ENCODE measurements around the gene TMTC1. TPM values are rescaled to one million over a fixed set of nuclear protein-coding genes. Genes with fewer than 3 reads are reported as not detected.

The TMTC1 gene
- total and polyA plus RNA-seq, 3 donors from 2014 or later = 8.4 to 13.6 (median 11.5) TPM

GRCh38 chr12:29582146-29582545, 201.6 kb downstream of the TMTC1 start:
- peak overlapping the region; percentile 6 to 59 for H3K27ac ChIP-seq
- intact Hi-C loops (cut with DNase I; ENCODE audit: low total_unique reads) = no loop called here
- no peak for DNase-seq
- H3K36me3 ChIP-seq (ENCODE audit: low read depth, missing control alignments) = no peaks in the 10 kb centered on the region
- H3K27me3 ChIP-seq = no peaks in the 10 kb centered on the region
- no peak overlapping the region for H3K4me3 ChIP-seq
- H3K4me1 ChIP-seq = peaks cover 26% of the 10 kb centered on the region
- no peak for TF ChIP-seq POLR2A (IDR thresholded peaks at IDR 0.05)
- no peak for TF ChIP-seq CTCF (IDR thresholded peaks at IDR 0.05)
- H3K9me3 ChIP-seq = no peaks in the 10 kb centered on the region

GRCh38 chr12:29581631-29582030, 202.1 kb downstream of the TMTC1 start:
- H3K27me3 ChIP-seq = no peaks in the 10 kb centered on the region
- no peak for DNase-seq
- no peak overlapping the region for H3K4me3 ChIP-seq
- intact Hi-C loops (cut with DNase I; ENCODE audit: low total_unique reads) = no loop called here
- TF ChIP-seq CTCF (IDR thresholded peaks at IDR 0.05) (no peak), POLR2A (IDR thresholded peaks at IDR 0.05) (no peak)
- H3K9me3 ChIP-seq = no peaks in the 10 kb centered on the region
- 38 to 50% methylated on average over 4 of the region's 4 CpGs for WGBS, 2 donors
- peak overlapping the region in 1 of 2 donors; percentile 3 for H3K27ac ChIP-seq
- peaks cover 26% of the 10 kb centered on the region for H3K4me1 ChIP-seq
- H3K36me3 ChIP-seq (ENCODE audit: low read depth, missing control alignments) = no peaks in the 10 kb centered on the region

- H3K4me3 ChIP-seq = no peak overlapping the region
- H3K9me3 ChIP-seq = no peaks in the 10 kb centered on the region
- no peaks in the 10 kb centered on the region for H3K27me3 ChIP-seq
- H3K36me3 ChIP-seq (ENCODE audit: low read depth, missing control alignments) = no peaks in the 10 kb centered on the region
- no peak for DNase-seq
- H3K4me1 ChIP-seq = peaks cover 26% of the 10 kb centered on the region
- intact Hi-C loops (cut with DNase I; ENCODE audit: low total_unique reads) = no loop called here
- peak overlapping the region in 1 of 2 donors; percentile 3 for H3K27ac ChIP-seq
- WGBS, 2 donors = 71 to 75% methylated on average over 1 of the region's 1 CpG
- TF ChIP-seq POLR2A (IDR thresholded peaks at IDR 0.05) = no peak
- TF ChIP-seq CTCF (IDR thresholded peaks at IDR 0.05) = no peak
These were observed 202.8 kb downstream of the TMTC1 start for GRCh38 chr12:29580971-29581370.

DNA sequence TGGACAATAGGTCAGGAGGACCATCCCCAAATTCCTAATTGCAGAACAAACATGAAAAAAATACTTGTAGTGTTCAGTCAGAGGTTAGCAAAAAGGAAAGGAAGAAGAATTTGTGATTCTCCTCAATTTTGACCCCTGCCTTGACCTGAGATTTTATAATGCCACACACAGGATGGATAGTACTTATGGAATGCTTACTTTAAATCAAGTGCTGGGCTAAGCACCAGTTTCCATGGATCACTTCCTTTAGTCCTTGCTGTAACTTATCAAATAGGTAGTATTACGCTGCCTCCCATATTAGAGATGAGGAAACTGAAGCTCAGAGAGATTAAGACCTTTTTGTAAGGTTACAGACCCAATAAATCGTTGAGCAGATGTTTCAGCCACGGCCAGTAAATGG, 205.0 kb downstream of the TMTC1 start:
- Histone ChIP-seq H3K36me3 (ENCODE audit: low read depth, missing control alignments) (no peaks in the 10 kb centered on the region), H3K4me3 (no peak overlapping the region), H3K27me3 (no peaks in the 10 kb centered on the region), H3K9me3 (no peaks in the 10 kb centered on the region), H3K4me1 (peaks cover 26% of the 10 kb centered on the region), H3K27ac (peak overlapping the region in 1 of 2 donors; percentile 74)
- TF ChIP-seq CTCF (IDR thresholded peaks at IDR 0.05) = no peak
- no peak for TF ChIP-seq POLR2A (IDR thresholded peaks at IDR 0.05)
- WGBS, 2 donors = 39 to 81% methylated on average over 3 of the region's 3 CpGs
- DNase-seq = no peak
- intact Hi-C loops (cut with DNase I; ENCODE audit: low total_unique reads) = no loop called here

DNA sequence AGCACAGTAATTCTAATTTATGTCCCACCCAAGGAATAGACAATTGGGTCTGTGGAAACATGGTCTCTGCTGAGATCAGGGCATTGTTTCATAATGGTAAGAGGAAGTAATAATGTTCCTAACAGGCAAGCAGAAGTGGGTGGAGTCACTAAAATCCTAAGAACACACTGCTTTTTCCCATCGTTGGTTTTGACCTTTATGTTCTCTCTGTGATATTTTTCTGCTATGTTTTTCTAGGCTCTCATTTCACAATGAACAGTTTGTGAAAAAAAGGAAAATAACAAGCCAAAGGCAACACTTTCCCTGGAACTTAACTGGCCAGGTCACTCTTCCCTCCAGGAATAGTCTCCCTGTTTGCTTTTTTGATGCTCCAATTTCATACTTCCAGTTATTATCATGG, 205.7 kb downstream of the TMTC1 start:
- no peaks in the 10 kb centered on the region for H3K36me3 ChIP-seq (ENCODE audit: low read depth, missing control alignments)
- intact Hi-C loops (cut with DNase I; ENCODE audit: low total_unique reads) = no loop called here

More for the DNA sequence above, 205.7 kb downstream of the TMTC1 start:
- peaks cover 26% of the 10 kb centered on the region for H3K4me1 ChIP-seq
- H3K27me3 ChIP-seq = no peaks in the 10 kb centered on the region
- TF ChIP-seq CTCF (IDR thresholded peaks at IDR 0.05) (no peak), POLR2A (IDR thresholded peaks at IDR 0.05) (no peak)
- peak overlapping the region in 1 of 2 donors; percentile 74 for H3K27ac ChIP-seq
- H3K9me3 ChIP-seq = no peaks in the 10 kb centered on the region
- whole genome bisulfite sequencing, 2 donors = 15 to 36% methylated on average over 1 of the region's 1 CpG
- no peak overlapping the region for H3K4me3 ChIP-seq
- no peak for DNase-seq
